Endodermal cell (in vitro differentiated cells): Measurements from ENCODE around the gene MAPK10. TPM values are rescaled to one million over a fixed set of nuclear protein-coding genes. Genes with fewer than 3 reads are reported as not detected.

Experiments
- DNase-seq: peaks from one replicate; pipeline ENCODE4 v3.0.0-alpha.2; 2017
- H3K27ac ChIP-seq: 2 replicates; pipeline ENCODE4 v1.5.1; 2013; ENCODE audit warnings: mild to moderate bottlenecking, low read depth, low read length, moderate library complexity
- H3K27me3 ChIP-seq: 2 replicates; pipeline ENCODE4 v1.6.1; 2013; ENCODE audit warnings: mild to moderate bottlenecking, low read length, moderate library complexity; ENCODE audit not compliant: insufficient read depth, control insufficient read depth, poor library complexity, severe bottlenecking
- H3K36me3 ChIP-seq: 2 replicates; pipeline ENCODE4 v1.7.0; 2013; ENCODE audit warnings: mild to moderate bottlenecking, low read length, moderate library complexity; ENCODE audit not compliant: control insufficient read depth, insufficient read depth
- H3K4me1 ChIP-seq: one replicate; pipeline ENCODE4 v1.7.0; 2013; ENCODE audit warnings: low read length; ENCODE audit not compliant: control insufficient read depth, insufficient read depth
- H3K4me3 ChIP-seq: 2 replicates; pipeline ENCODE4 v1.5.1; 2013; ENCODE audit warnings: mild to moderate bottlenecking, low read length, moderate library complexity
- H3K9ac ChIP-seq: 2 replicates; pipeline ENCODE4 v1.6.1; 2013; ENCODE audit warnings: mild to moderate bottlenecking, low read length, moderate library complexity; ENCODE audit not compliant: poor library complexity, severe bottlenecking; ENCODE audit errors: extremely low read depth
- H3K9me3 ChIP-seq: 2 replicates; pipeline ENCODE4 v1.6.1; 2013; ENCODE audit warnings: mild to moderate bottlenecking, low read length, moderate library complexity; ENCODE audit not compliant: control insufficient read depth
- H3K27ac Mint-ChIP-seq: 2 replicates; pipeline ENCODE4 v1.8.0; 2020; ENCODE audit warnings: mixed read lengths
- H3K27me3 Mint-ChIP-seq: 2 replicates; pipeline ENCODE4 v1.8.0; 2021; ENCODE audit warnings: mild to moderate bottlenecking, mixed read lengths; ENCODE audit not compliant: insufficient read depth
- H3K36me3 Mint-ChIP-seq: 2 replicates; pipeline ENCODE4 v1.8.0; 2020; ENCODE audit warnings: low read depth, mixed read lengths
- H3K4me1 Mint-ChIP-seq: 2 replicates; pipeline ENCODE4 v1.8.0; 2020; ENCODE audit warnings: mixed read lengths
- H3K4me3 Mint-ChIP-seq: 2 replicates; pipeline ENCODE4 v1.8.0; 2020; ENCODE audit warnings: mild to moderate bottlenecking, moderate library complexity, mixed read lengths
- H3K9me3 Mint-ChIP-seq: 2 replicates; pipeline ENCODE4 v1.8.0; 2020; ENCODE audit warnings: mild to moderate bottlenecking, mixed read lengths
- WGBS, 2 experiments: methylation state at CpG; one replicate each; pipeline versions ENCODE4 v1.1.5 to v1.1.7; 2013; ENCODE audit warnings: missing lambda C conversion rate in 2 of 2, mixed read lengths in 1 of 2; ENCODE audit not compliant: insufficient coverage in 1 of 2, insufficient read length in 1 of 2; 5-methylcytosine and 5-hydroxymethylcytosine counted together
- total RNA-seq, 2 donors: library from RNA; stranded (reverse); fragmentation: NEBNext Ultra II Directional in 1 of 2; extraction: Animal tissue kit (Norgen Biotek cat#: 25700) in 1 of 2; gene quantifications; 2 replicates in 1 of 2; 3 replicates in 1 of 2; pipeline ENCODE4 v1.2.1, GENCODE V29; 2021
- TF ChIP-seq, protein P1 (sequence below): fragments of 200-600 bp; sonication (generic); conservative IDR thresholded peaks from 2 replicates; pipeline ENCODE4 v1.5.0; 2021; ENCODE audit warnings: antibody characterized with exemption, mild to moderate bottlenecking

Gene MAPK10
- total RNA-seq, 2 donors from 2014 or later, result 45.1 to 70.2 TPM

DNA sequence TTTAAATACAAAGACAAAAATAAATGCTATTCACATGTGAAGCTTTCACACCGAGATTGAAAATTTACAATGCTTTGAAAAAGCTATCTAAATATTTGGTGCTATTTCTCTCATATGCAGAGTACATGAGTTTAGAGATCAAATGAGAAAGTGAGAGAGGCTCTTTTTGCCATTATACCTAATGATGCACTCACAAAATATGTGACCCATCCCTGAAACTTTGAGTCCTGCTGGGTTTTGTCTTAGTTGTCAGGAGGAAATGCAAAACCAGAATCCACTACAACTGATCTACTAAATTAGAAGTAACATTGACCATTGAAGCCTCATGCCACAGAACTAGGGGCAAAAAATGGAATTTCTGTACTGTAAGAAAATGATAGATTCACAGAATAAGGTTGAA, 251.7 kb downstream of the MAPK10 start:
- Histone ChIP-seq H3K9ac (no peak overlapping the region), H3K4me1 (no peaks in the 10 kb centered on the region), H3K36me3 (no peaks in the 10 kb centered on the region), H3K4me3 (no peak overlapping the region), H3K27ac (no peak overlapping the region), H3K27me3 (no peaks in the 10 kb centered on the region), H3K9me3 (peaks cover 29% of the 10 kb centered on the region)
- no peak for DNase-seq
- TF ChIP-seq, protein P1, sequence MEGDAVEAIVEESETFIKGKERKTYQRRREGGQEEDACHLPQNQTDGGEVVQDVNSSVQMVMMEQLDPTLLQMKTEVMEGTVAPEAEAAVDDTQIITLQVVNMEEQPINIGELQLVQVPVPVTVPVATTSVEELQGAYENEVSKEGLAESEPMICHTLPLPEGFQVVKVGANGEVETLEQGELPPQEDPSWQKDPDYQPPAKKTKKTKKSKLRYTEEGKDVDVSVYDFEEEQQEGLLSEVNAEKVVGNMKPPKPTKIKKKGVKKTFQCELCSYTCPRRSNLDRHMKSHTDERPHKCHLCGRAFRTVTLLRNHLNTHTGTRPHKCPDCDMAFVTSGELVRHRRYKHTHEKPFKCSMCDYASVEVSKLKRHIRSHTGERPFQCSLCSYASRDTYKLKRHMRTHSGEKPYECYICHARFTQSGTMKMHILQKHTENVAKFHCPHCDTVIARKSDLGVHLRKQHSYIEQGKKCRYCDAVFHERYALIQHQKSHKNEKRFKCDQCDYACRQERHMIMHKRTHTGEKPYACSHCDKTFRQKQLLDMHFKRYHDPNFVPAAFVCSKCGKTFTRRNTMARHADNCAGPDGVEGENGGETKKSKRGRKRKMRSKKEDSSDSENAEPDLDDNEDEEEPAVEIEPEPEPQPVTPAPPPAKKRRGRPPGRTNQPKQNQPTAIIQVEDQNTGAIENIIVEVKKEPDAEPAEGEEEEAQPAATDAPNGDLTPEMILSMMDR, result no peak
- Mint-ChIP-seq H3K36me3 (peaks cover 7% of the 10 kb centered on the region), H3K9me3 (peaks cover 33% of the 10 kb centered on the region), H3K4me3 (no peak overlapping the region), H3K4me1 (no peaks in the 10 kb centered on the region), H3K27me3 (no peaks in the 10 kb centered on the region), H3K27ac (no peak overlapping the region)
- WGBS, 2 experiments, result 74% methylated on average over 1 of the region's 1 CpG; no CpG with 5 or more reads in 1 of the 2 experiments

DNA sequence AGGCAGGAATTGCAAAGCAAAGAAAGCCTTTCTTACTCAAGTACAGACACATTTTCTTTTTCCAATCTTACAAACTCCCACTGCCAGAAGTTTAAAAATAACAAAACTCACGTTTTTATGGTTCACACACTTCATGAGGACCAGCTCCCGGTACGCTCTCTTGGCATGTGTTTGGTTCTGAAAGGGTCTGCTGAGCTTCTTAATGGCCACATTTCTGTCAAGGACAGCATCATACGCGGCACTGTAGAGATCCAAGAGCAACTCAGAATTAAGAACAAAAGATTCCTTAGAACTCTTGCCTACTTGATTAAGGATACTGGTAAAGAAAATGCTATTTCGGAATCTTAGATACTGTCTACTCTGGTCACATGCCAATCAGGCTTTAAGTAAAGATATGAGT, 252.7 kb downstream of the MAPK10 start:
- 95 to 96% methylated on average over 6 of the region's 6 CpGs for WGBS, 2 experiments
- H3K4me3 Mint-ChIP-seq, result no peak overlapping the region
- Histone ChIP-seq H3K4me3 (no peak overlapping the region), H3K9ac (no peak overlapping the region), H3K9me3 (peaks cover 19% of the 10 kb centered on the region), H3K4me1 (no peaks in the 10 kb centered on the region), H3K27ac (no peak overlapping the region), H3K36me3 (no peaks in the 10 kb centered on the region), H3K27me3 (no peaks in the 10 kb centered on the region)
- no peaks in the 10 kb centered on the region for H3K27me3 Mint-ChIP-seq
- TF ChIP-seq, protein P1, result no peak
- H3K27ac Mint-ChIP-seq, result no peak overlapping the region
- peaks cover 2% of the 10 kb centered on the region for H3K36me3 Mint-ChIP-seq
- DNase-seq, result no peak
- H3K4me1 Mint-ChIP-seq, result no peaks in the 10 kb centered on the region
- peaks cover 22% of the 10 kb centered on the region for H3K9me3 Mint-ChIP-seq

DNA sequence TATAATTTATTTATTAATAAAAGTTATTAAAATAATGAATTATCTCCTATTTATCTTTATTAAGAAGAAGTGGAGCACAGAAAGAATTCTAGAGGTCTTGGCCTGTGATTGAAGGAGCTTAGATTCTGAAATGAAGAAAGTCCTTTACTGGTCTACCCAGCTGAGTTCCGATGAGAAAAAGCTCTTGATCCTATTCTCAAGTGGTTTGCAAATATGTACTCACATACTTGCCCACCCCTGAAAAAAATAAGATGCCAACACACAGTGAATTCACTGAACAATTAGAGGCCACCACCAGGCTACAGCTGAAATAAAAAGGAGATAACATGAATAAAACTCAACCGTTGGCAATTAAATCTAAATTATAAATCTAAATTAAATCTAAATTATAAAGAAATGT, 253.4 kb downstream of the MAPK10 start:
- no peaks in the 10 kb centered on the region for H3K4me1 Mint-ChIP-seq
- no peak overlapping the region for H3K4me3 ChIP-seq
- TF ChIP-seq, protein P1, result no peak
- no peak overlapping the region for H3K9ac ChIP-seq
- H3K9me3 ChIP-seq, result peaks cover 18% of the 10 kb centered on the region
- H3K36me3 ChIP-seq, result no peaks in the 10 kb centered on the region
- peaks cover 16% of the 10 kb centered on the region for H3K9me3 Mint-ChIP-seq
- peaks cover 2% of the 10 kb centered on the region for H3K36me3 Mint-ChIP-seq
- 100% methylated on average over 1 of the region's 2 CpGs; no CpG with 5 or more reads in 1 of the 2 experiments for WGBS, 2 experiments
- H3K27me3 ChIP-seq, result no peaks in the 10 kb centered on the region
- no peak overlapping the region for H3K27ac ChIP-seq
- no peak for DNase-seq
- no peaks in the 10 kb centered on the region for H3K27me3 Mint-ChIP-seq
- H3K4me3 Mint-ChIP-seq, result no peak overlapping the region
- H3K4me1 ChIP-seq, result no peaks in the 10 kb centered on the region
- H3K27ac Mint-ChIP-seq, result no peak overlapping the region
